AG09309 (cell line): ENCODE measurements around the gene GDPD2.

Experiments used
- DNase-seq: peaks from one replicate; pipeline ENCODE4 v3.0.0-alpha.2; 2010; ENCODE audit warnings: low read depth
- H3K4me3 ChIP-seq: 2 replicates; pipeline ENCODE4 v1.5.1; 2011; ENCODE audit warnings: mild to moderate bottlenecking, low read depth, low read length, moderate library complexity; ENCODE audit not compliant: control insufficient read depth
- TF ChIP-seq, protein P1 (sequence below): IDR thresholded peaks from 2 replicates; pipeline ENCODE4 v1.5.1; 2011; ENCODE audit warnings: mild to moderate bottlenecking, low read depth, low read length, inconsistent platforms; ENCODE audit not compliant: insufficient read depth, control insufficient read depth; ENCODE audit errors: missing control alignments

GDPD2 gene

DNA sequence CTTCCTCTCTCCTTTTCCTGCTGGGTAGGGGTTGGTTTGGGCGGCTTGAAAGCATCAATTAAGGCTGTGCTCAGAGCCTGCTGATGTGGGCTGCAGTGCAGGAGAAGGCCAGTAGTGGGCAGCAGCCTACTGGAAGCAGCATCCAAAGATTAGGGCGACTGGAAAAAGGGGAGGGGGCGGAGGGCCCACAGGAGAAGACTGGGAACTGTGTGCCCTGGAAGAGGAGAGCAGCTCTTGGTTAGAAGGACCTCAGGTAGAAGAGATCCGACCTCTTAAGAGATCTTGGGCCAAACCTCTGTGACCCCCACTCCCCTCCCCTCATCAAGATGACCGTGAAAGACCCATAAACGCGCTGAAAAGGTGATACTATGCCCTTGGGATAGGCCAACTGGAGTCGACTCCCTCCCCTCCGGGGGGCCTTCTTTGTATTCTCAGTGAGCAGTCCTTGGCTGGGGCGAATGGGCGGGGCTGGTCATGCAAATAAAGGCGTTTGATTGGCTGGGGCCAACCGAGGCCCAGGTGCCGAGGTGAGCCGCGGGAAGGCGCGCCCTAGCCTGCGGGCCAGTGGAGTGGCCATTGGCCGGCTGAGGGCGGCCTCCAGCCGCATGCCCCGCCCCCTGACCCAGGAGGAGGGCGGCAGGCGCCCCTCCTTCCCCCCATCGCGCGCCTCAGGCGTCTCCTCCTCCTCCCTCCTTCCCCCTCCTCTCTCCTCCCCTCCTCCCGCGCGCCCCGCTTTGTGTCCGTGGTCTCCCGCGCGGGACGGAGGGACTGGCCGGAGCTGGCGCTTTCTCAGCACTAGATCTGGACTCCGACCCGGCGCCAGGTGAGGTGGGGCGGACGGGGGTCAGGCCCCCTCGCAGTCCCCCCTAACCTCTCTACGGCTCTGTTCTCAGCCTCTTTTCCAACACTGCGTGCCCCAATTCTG is 31.6 kb downstream of the GDPD2 start:
- DNase-seq: no peak

DNA sequence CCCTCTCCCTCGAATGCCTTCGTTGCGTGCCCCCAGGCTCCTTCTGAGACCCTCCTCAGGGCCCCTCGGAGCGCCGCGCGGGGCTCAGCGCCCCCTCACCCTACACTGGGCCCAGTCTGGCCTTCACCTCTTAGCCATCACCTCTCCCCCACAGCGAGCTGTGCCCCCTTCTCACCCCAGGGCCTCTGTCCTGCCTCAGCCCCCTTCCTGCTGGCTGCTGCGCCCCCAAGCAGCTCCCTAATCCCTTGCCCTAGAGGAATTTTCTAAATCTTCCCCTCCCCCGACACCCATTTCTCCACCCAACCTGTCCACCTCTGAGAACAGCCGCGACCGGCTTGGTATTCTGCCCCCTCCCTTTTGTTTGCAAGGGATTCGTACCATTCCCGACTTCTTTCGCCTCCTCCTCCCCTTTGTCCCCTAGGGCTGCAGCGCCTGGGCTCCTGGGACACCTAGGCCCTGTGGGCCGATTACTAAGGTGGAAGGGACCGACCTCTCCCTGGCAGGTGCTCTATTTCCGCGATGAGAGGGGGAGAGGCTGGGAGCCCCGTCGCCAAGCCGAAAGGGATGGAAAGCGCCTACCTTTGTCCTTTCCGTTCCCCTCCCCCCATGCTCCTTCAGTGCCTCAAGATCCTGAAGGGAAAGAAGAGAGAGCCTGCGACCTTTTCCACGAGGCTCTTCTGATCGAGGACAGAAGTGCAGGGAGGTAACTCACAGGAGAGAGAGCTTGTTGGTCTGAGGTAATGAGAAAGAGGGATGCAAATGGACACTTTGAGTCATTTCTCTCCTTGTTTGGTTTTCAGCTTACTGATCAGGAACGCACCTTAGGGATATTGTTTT is 32.5 kb downstream of the GDPD2 start:
- TF ChIP-seq, protein P1, sequence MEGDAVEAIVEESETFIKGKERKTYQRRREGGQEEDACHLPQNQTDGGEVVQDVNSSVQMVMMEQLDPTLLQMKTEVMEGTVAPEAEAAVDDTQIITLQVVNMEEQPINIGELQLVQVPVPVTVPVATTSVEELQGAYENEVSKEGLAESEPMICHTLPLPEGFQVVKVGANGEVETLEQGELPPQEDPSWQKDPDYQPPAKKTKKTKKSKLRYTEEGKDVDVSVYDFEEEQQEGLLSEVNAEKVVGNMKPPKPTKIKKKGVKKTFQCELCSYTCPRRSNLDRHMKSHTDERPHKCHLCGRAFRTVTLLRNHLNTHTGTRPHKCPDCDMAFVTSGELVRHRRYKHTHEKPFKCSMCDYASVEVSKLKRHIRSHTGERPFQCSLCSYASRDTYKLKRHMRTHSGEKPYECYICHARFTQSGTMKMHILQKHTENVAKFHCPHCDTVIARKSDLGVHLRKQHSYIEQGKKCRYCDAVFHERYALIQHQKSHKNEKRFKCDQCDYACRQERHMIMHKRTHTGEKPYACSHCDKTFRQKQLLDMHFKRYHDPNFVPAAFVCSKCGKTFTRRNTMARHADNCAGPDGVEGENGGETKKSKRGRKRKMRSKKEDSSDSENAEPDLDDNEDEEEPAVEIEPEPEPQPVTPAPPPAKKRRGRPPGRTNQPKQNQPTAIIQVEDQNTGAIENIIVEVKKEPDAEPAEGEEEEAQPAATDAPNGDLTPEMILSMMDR: no peak
- no peak for DNase-seq
- H3K4me3 ChIP-seq: peak overlapping the region; percentile 27

More for the DNA sequence above, 31.6 kb downstream of the GDPD2 start:
- peak overlapping the region; percentile 27 for H3K4me3 ChIP-seq
- TF ChIP-seq, protein P1: peak; percentile 92

DNA sequence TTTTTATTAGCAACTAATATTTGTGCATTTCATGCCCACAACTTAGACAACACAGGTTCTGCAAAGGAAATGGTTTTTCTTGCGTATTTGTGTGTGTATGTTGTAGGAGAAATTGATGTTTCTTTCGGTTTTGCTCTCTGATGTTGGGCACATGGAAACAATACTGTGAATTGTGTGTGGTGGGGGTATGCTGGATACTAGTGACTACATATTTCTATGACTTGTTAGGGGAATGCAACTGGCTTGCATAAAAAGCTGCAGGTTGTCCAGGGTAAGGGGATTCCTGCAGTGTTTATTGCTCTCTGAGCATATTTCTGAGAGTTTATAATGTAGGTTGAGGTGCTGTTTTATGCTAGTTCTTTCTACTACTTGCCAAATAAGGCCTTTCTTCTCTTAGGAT is 33.1 kb downstream of the GDPD2 start:
- H3K4me3 ChIP-seq: no peak overlapping the region
- TF ChIP-seq, protein P1: no peak
- DNase-seq: no peak

DNA sequence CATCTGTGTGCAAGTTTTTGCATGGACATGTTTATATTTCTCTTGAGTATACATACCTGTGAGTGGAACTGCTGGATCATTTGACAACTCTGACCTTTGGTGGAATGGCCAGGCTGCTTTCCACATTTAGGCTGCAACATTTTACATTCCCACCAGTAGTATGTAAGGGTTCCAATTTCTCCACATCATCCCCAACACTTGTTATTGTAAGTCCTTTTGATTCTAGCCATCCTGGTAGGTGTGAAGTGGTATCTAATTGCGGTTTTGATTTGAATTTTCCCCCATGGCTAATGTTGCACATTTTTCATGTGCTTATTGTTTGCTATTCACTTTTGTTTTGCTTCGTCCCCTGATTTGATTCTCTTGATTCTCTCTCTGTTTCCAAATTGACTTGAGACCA is 37.9 kb downstream of the GDPD2 start:
- TF ChIP-seq, protein P1: no peak

DNA sequence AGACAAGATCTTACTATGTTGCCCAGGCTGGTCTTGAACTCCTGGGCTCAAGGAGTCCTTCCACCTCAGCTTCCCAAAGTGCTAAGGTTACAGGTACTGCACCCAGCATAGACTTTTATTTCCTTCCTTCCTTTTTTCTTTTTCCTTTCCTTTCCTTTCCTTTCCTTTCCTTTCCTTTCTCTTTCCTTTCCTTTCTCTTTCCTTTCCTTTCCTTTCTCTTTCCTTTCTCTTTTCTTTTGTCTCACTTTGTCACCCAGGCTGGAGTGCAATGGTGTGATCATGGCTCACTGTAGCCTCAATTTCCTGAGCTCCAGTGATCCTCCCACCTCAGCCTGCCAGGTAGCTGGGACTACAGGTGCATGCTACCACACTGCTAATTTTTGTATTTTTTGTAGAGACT is 40.9 kb downstream of the GDPD2 start:
- TF ChIP-seq, protein P1: no peak
- no peak overlapping the region for H3K4me3 ChIP-seq
- no peak for DNase-seq

More for the DNA sequence above, 37.9 kb downstream of the GDPD2 start:
- no peak for DNase-seq
- no peak overlapping the region for H3K4me3 ChIP-seq

DNA sequence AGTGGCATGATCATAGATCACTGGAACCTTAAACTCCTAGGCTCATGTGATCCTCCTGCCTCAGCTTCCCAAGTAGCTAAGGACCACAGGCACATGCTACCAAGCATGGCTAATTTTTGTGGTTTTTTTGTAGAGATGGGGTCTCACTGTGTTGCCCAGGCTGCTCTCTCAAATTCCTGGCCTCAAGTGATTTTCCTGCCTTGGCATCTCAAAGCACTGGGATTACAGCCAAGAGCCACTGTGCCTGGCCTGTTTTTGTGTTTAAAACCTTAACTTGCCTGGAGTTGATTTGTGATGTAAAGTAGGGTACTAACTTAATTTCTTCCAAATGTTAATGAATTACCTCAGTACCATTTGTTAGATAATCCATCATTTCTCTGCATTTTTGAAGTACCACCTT is 43.9 kb downstream of the GDPD2 start:
- H3K4me3 ChIP-seq: no peak overlapping the region
- TF ChIP-seq, protein P1: no peak
- DNase-seq: no peak
